HCT116 (cell line): ENCODE data around the gene UNC80. TPM values are rescaled to one million over a fixed set of nuclear protein-coding genes. Genes with fewer than 3 reads are reported as not detected.

Experiments
- ATAC-seq: fragments of 200-7000 bp; cut with Tn5 transposase; 2 replicates; pipeline ENCODE4 v1.9.1; 2020; ENCODE audit warnings: mild to moderate bottlenecking, moderate library complexity
- BruUV-seq: library from RNA; stranded (reverse); fragments of 400-500 nt; replicated peaks from 2 replicates; lab custom pipeline; 2021; lab: Mats Ljungman, UMichigan
- CTCF ChIA-PET: fragments of 300-600 bp; sonication (Branson Sonifier 250); formaldehyde crosslinking; loops from one replicate; lab custom pipeline; 2021; ENCODE audit warnings: antibody characterized with exemption; lab: Charles Lee
- POLR2A ChIA-PET: fragments of 300-600, 350-600 bp; sonication (Branson Sonifier 250); formaldehyde crosslinking; loops from one replicate; lab custom pipeline; 2021; ENCODE audit warnings: antibody characterized with exemption; lab: Charles Lee
- RAD21 ChIA-PET, 2 experiments: fragments of 300-600 bp; sonication (Branson Sonifier 250); formaldehyde crosslinking; loops; one replicate each; lab custom pipeline; 2023; ENCODE audit warnings: low total read pairs in 2 of 2; ENCODE audit not compliant: uncharacterized antibody in 2 of 2, unreplicated experiment in 2 of 2, low non-redundant PET in 1 of 2; lab: Charles Lee
- DNase-seq: peaks from one replicate; pipeline ENCODE4 v3.0.0-alpha.2; 2010; ENCODE audit warnings: low read depth, low spot score
- H2AFZ ChIP-seq: fragments of 200-600 bp; shearing (Covaris generic), sonication (generic); 2 replicates; pipeline ENCODE4 v1.6.1; 2017; ENCODE audit warnings: low read depth, mixed run types, mixed read lengths, antibody characterized with exemption, low read length; ENCODE audit not compliant: poor library complexity, severe bottlenecking
- H3K27ac ChIP-seq: 2 replicates; pipeline ENCODE4 v1.5.1; 2012; ENCODE audit warnings: low read depth, low read length
- H3K27me3 ChIP-seq: fragments of 200-600 bp; sonication (generic); 2 replicates; pipeline ENCODE4 v1.6.1; 2016; ENCODE audit warnings: mixed run types, low read length, mixed read lengths; ENCODE audit not compliant: insufficient read depth
- H3K36me3 ChIP-seq, 2 experiments: fragments of 200-500 bp in 1 of 2; fragments of 200-600 bp in 1 of 2; sonication (Bioruptor generic) in 1 of 2; sonication (generic) in 1 of 2; 2 replicates each; pipeline versions ENCODE4 v1.5.1 to v1.6.1; 2014 to 2016; ENCODE audit warnings: low read length in 2 of 2, inconsistent platforms in 1 of 2, mixed read lengths in 1 of 2, mixed run types in 1 of 2; ENCODE audit not compliant: insufficient read depth in 2 of 2, control insufficient read depth in 1 of 2
- H3K4me1 ChIP-seq, 2 experiments: fragments of 200-600 bp in 1 of 2; sonication (generic) in 1 of 2; 2 replicates each; pipeline versions ENCODE4 v1.5.1 to v1.6.1; 2012 to 2017; ENCODE audit warnings: low read length in 2 of 2, inconsistent platforms in 1 of 2, mild to moderate bottlenecking in 1 of 2, mixed read lengths in 1 of 2, mixed run types in 1 of 2, moderate library complexity in 1 of 2; ENCODE audit not compliant: insufficient read depth in 2 of 2, control insufficient read depth in 1 of 2
- H3K4me2 ChIP-seq: fragments of 200-600 bp; sonication (generic); 2 replicates; pipeline ENCODE4 v1.6.1; 2017; ENCODE audit warnings: mixed run types, low read length, mixed read lengths
- H3K4me3 ChIP-seq, 2 experiments: fragments of 200-600 bp in 1 of 2; sonication (generic) in 1 of 2; replicated peaks in 1 of 2; 2 replicates each; pipeline ENCODE4 v1.5.1; 2011 to 2016; ENCODE audit warnings: low read length in 2 of 2, control low read depth in 1 of 2, low read depth in 1 of 2, mild to moderate bottlenecking in 1 of 2, mixed read lengths in 1 of 2, mixed run types in 1 of 2
- H3K79me2 ChIP-seq: fragments of 200-600 bp; sonication (generic); 2 replicates; pipeline ENCODE4 v1.6.1; 2017; ENCODE audit warnings: mild to moderate bottlenecking, mixed run types, low read length, moderate library complexity, mixed read lengths; ENCODE audit not compliant: insufficient read depth
- H3K9ac ChIP-seq: fragments of 200-600 bp; sonication (generic); 2 replicates; pipeline ENCODE4 v1.6.1; 2016; ENCODE audit warnings: low read length, mixed read lengths
- H3K9me2 ChIP-seq: fragments of 200-600 bp; sonication (generic), shearing (Covaris generic); 2 replicates; pipeline ENCODE4 v1.6.1; 2017; ENCODE audit warnings: mixed run types, mild to moderate bottlenecking, moderate library complexity; ENCODE audit not compliant: insufficient read depth
- H3K9me3 ChIP-seq, 2 experiments: fragments of 200-500 bp in 1 of 2; fragments of 200-600 bp in 1 of 2; sonication (Bioruptor generic) in 1 of 2; sonication (generic) in 1 of 2; 2 replicates each; pipeline ENCODE4 v1.6.1; 2014 to 2017; ENCODE audit warnings: low read length in 2 of 2, mixed read lengths in 2 of 2, inconsistent platforms in 1 of 2, low read depth in 1 of 2, mild to moderate bottlenecking in 1 of 2, mixed run types in 1 of 2, moderate library complexity in 1 of 2; ENCODE audit not compliant: control insufficient read depth in 1 of 2, insufficient read depth in 1 of 2
- H4K20me1 ChIP-seq: fragments of 200-600 bp; sonication (generic), shearing (Covaris generic); 2 replicates; pipeline ENCODE4 v1.6.1; 2017; ENCODE audit warnings: mixed run types, mild to moderate bottlenecking, moderate library complexity; ENCODE audit not compliant: insufficient read depth
- ATF3 ChIP-seq: IDR thresholded peaks from 2 replicates; pipeline ENCODE4 v1.6.1; 2012
- CBX3 ChIP-seq: IDR thresholded peaks from 2 replicates; pipeline ENCODE4 v1.6.1; 2012; ENCODE audit warnings: low read depth
- CEBPB ChIP-seq: IDR thresholded peaks from 2 replicates; pipeline ENCODE4 v1.6.1; 2012; ENCODE audit warnings: low read depth
- CTCF ChIP-seq, 3 experiments: fragments of 200-600 bp in 1 of 3; sonication (generic) in 1 of 3; IDR thresholded peaks in 2 of 3; conservative IDR thresholded peaks in 1 of 3; 2 replicates each; pipeline ENCODE4 v1.5.1; 2012 to 2017; ENCODE audit warnings: low read depth in 2 of 3, low read length in 2 of 3, antibody characterized with exemption in 1 of 3, borderline replicate concordance in 1 of 3, control low read depth in 1 of 3, mild to moderate bottlenecking in 1 of 3, mixed read lengths in 1 of 3, mixed run types in 1 of 3, moderate library complexity in 1 of 3; ENCODE audit not compliant: insufficient read depth in 1 of 3
- EGR1 ChIP-seq: IDR thresholded peaks from 2 replicates; pipeline ENCODE4 v1.6.1; 2012; ENCODE audit warnings: low read depth
- EZH2phosphoT487 ChIP-seq: fragments of 200-600 bp; IDR thresholded peaks from 2 replicates; pipeline ENCODE4 v1.6.1; 2018; ENCODE audit warnings: antibody characterized with exemption, borderline replicate concordance
- SP1 ChIP-seq: IDR thresholded peaks from 2 replicates; pipeline ENCODE4 v1.6.1; 2012; ENCODE audit warnings: low read depth
- SRF ChIP-seq: IDR thresholded peaks from 2 replicates; pipeline ENCODE4 v1.6.1; 2012; ENCODE audit warnings: low read depth
- TCF7L2 ChIP-seq: IDR thresholded peaks from 2 replicates; pipeline ENCODE4 v1.7.0; 2011; ENCODE audit warnings: borderline replicate concordance, inconsistent platforms; ENCODE audit not compliant: insufficient read depth, insufficient read length; ENCODE audit errors: extremely low read depth
- YY1 ChIP-seq: IDR thresholded peaks from 2 replicates; pipeline ENCODE4 v1.6.1; 2011; ENCODE audit warnings: low read length, low read depth, moderate library complexity, mild to moderate bottlenecking; ENCODE audit not compliant: insufficient replicate concordance; ENCODE audit errors: extremely low read depth
- ZNF274 ChIP-seq: fragments of 200-500 bp; sonication (Bioruptor generic); IDR thresholded peaks from 2 replicates; pipeline ENCODE4 v1.6.1; 2014; ENCODE audit warnings: mild to moderate bottlenecking, low read depth, low read length, inconsistent platforms
- intact Hi-C: fragments of 100-400 bp; cut with micrococcal nuclease; formaldehyde crosslinking; loops from 2 replicates; pipeline ENCODE4 v1.10.0; 2022
- total RNA-seq: library from RNA; stranded (reverse); gene quantifications from one replicate; pipeline ENCODE4 v1.2.1, GENCODE V29; 2021; ENCODE audit not compliant: unreplicated experiment

Gene UNC80
- total RNA-seq, 1 experiment from 2014 or later, result not detected

GRCh38 chr2:209763106-209763505, 8.5 kb upstream of the UNC80 start:
- Histone ChIP-seq H3K4me1 (no peaks in the 10 kb centered on the region), H3K9ac (no peak overlapping the region), H3K36me3 (no peaks in the 10 kb centered on the region), H3K4me2 (no peak overlapping the region), H3K27me3 (no peaks in the 10 kb centered on the region), H2AFZ (no peak overlapping the region), H3K79me2 (no peaks in the 10 kb centered on the region), H4K20me1 (no peaks in the 10 kb centered on the region), H3K4me3 (no peak overlapping the region), H3K27ac (no peak overlapping the region), H3K9me2 (no peaks in the 10 kb centered on the region), H3K9me3 (no peaks in the 10 kb centered on the region)
- no peak for TF ChIP-seq TCF7L2
- ChIA-PET CTCF (no interaction called here), POLR2A (no interaction called here), RAD21 (no interaction called here)
- intact Hi-C loops, result no loop called here
- DNase-seq (no peak), ATAC-seq (no peak)
- no TSS peak for BruUV-seq

GRCh38 chr2:209766613-209767012, 5.0 kb upstream of the UNC80 start:
- RAD21 ChIA-PET, result no interaction called here
- TF ChIP-seq EGR1 (no peak), ATF3 (no peak), SP1 (no peak), YY1 (no peak), CTCF (IDR thresholded peaks at IDR 0.05 in 2 of 3, conservative IDR thresholded peaks at IDR 0.05 in 1 of 3; ENCODE audit: borderline replicate concordance in 1 of 3, insufficient read depth in 1 of 3, low read depth in 2 of 3, low read length in 2 of 3) (no peak), CEBPB (no peak), ZNF274 (no peak), CBX3 (no peak), EZH2phosphoT487 (no peak), SRF (no peak)
- Histone ChIP-seq H3K27me3 (no peaks in the 10 kb centered on the region), H3K9ac (no peak overlapping the region), H3K9me2 (no peaks in the 10 kb centered on the region), H3K4me3 (no peak overlapping the region), H3K36me3 (no peaks in the 10 kb centered on the region), H3K4me1 (no peaks in the 10 kb centered on the region), H3K27ac (no peak overlapping the region), H2AFZ (no peak overlapping the region), H4K20me1 (no peaks in the 10 kb centered on the region), H3K4me2 (no peak overlapping the region), H3K79me2 (no peaks in the 10 kb centered on the region), H3K9me3 (no peaks in the 10 kb centered on the region)
- CTCF ChIA-PET, result no interaction called here
- intact Hi-C loops, result no loop called here
- BruUV-seq, result no TSS peak
- DNase-seq (no peak), ATAC-seq (no peak)
- POLR2A ChIA-PET, result no interaction called here
